HG03442 (cell line): ENCODE results near the gene WIPI1.
"Not testable (repeated sequence)": the region's sequence is repeated elsewhere in the genome, so short reads cannot be mapped to it uniquely, and the experiment has no call there.

ENCODE experiments used
- ATAC-seq: cut with Tn5 transposase; IDR thresholded peaks from one replicate; pipeline ENCODE4 v1.9.1; 2021; ENCODE audit warnings: mild to moderate bottlenecking, moderate library complexity; ENCODE audit not compliant: unreplicated experiment

The WIPI1 gene

GRCh38 chr17:68420065-68420464, 37.2 kb downstream of the WIPI1 start:
- ATAC-seq, result no peak

GRCh38 chr17:68418876-68419275, 38.4 kb downstream of the WIPI1 start:
- no peak for ATAC-seq

GRCh38 chr17:68417317-68417716, 40.0 kb downstream of the WIPI1 start:
- no peak for ATAC-seq

- not testable (repeated sequence) for ATAC-seq
These were observed 42.4 kb downstream of the WIPI1 start for GRCh38 chr17:68414901-68415300.

- ATAC-seq, result not testable (repeated sequence)
These were observed 43.4 kb downstream of the WIPI1 start for GRCh38 chr17:68413597-68414560.

GRCh38 chr17:68407656-68408055, 49.6 kb downstream of the WIPI1 start:
- ATAC-seq, result not testable (repeated sequence)

GRCh38 chr17:68403837-68404236, 53.5 kb downstream of the WIPI1 start:
- ATAC-seq, result not testable (repeated sequence)

- no peak for ATAC-seq
These were observed 54.2 kb downstream of the WIPI1 start for GRCh38 chr17:68403122-68403521.

GRCh38 chr17:68401288-68401687, 56.0 kb downstream of the WIPI1 start:
- no peak for ATAC-seq

GRCh38 chr17:68400404-68400735, 56.9 kb downstream of the WIPI1 start:
- no peak for ATAC-seq

GRCh38 chr17:68399638-68400403, 57.5 kb downstream of the WIPI1 start:
- no peak for ATAC-seq

- peak; percentile 79 for ATAC-seq
These were observed 58.3 kb downstream of the WIPI1 start for GRCh38 chr17:68398691-68399637.

- no peak for ATAC-seq
These were observed 60.2 kb downstream of the WIPI1 start for GRCh38 chr17:68397108-68397536.

GRCh38 chr17:68396226-68397107, 60.8 kb downstream of the WIPI1 start:
- ATAC-seq, result no peak

GRCh38 chr17:68394608-68395331, 62.5 kb downstream of the WIPI1 start:
- no peak for ATAC-seq

- ATAC-seq, result no peak
These were observed 65.6 kb downstream of the WIPI1 start for GRCh38 chr17:68391561-68392268.

GRCh38 chr17:68390888-68391545, 66.3 kb downstream of the WIPI1 start:
- no peak for ATAC-seq

GRCh38 chr17:68389041-68389440, 68.3 kb downstream of the WIPI1 start:
- ATAC-seq, result no peak
